ENCODE results near the gene KCP.

Gene KCP

DNA sequence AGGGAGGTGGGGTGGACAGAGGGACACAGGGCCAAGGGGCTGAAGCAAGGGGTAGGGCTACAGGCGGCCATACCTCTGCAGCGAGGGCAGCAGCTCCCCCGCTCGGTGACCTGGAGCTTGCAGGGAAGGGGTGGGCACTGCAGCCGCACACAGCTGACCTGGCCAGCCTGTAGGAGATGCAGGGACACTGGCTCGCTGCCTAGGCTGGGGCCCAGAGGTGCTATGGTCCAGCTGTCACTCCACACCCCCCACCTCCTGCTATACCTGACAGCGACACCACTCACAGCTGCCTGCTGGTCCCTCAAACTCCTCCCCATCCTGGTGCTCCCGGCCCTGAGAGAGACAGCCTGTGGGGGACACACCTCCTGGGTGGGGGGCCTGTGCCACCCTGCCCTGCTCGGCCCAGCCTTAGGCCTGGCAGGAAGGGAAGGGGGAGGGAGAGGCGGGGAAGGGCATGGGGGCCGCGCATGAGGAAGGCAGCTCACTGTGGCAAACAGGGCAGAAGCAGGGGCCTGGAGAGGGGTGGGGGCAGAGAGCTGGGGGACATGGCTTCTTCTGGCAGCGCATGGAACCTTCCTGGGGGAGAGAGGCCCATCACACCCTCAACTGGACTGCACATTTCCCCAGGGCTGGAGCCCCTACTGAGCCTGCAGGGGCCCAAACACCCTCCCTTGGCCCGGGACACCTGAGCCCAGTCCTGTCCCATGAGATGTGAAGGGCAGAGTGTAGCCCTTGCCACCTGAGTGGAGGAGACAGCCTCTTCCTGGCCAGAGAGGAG, 23.9 kb downstream of the KCP start:
- DNase-seq (ENCODE audit: low read depth) = no peak

DNA sequence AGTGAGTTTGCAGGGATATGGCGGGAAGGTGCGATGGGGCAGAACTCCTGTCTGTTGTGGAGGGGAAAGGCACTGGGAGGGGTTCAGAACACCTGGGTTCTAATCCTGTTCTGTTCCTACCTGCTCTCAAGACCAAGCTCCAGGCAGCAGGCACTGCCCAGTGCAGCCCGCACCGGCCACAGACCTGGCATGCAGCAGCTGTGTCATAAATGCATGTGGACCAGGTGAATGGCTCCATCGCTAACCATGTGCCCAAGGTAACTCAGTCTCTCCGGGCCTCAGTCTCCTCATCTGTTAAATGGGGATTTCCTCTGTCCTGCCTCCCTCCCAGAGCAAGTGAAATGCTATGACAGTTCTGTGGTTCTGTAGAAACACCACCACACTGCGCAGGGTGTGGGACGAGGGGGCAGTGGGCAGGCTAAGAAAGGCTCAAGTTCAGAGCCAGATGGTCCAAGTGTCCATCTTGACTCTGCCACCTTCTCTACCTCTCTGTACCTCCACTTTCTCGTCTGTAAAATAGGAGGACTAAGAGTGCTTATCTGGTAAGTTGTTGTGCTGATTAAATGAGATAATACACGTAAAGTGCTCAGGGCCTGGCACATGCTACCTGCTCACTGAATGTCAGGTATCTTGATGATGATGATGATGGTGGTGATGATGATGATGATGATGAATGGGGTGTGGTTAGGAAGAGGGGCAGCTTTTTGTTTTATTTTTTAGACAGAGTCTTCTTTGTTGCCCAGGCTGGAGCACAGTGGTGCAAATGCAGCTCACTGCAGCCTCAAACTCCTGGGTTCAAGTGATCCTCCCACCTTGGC, 24.9 kb downstream of the KCP start:
- no peak for DNase-seq (ENCODE audit: low read depth)

DNA sequence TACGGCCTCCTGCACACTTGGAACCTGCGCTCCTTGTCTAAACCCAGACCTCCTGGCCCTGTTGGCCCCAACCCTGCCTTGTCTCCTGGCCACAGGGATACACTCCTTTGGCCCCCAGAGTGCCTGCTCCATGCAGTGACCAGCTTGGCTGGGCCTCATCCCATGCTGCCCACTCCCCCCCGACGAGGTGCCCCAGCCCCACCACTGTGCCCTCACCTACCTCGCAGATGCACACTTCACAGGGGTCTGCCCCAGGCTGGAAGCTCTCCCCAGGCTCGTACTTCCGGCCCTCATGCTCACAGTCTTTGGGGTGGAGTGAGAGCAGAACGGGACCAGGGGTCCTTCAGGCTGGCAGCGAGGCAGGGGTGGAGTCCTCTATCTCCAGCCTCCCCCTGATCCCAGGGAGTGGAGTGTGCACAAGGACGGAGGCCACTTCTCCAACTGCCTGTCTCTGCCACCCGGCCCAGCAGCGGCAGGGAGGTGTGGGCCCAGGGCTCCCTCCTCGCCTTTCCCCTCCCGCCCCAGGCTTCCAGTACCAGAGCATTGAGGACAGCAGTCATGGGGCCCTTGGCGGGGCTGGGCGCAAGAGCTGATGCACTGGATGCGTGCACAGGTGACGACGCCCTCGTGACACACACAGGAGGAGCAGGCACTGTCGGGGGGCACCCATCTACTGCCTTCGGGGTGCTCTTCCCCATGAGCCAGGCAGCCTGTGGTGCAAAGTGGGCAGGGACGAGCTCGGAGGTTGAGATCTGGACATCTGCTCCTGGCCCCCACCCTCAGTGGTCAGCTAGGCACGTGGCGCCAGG, 25.7 kb downstream of the KCP start:
- no peak for DNase-seq (ENCODE audit: low read depth)

- DNase-seq (ENCODE audit: low read depth) = peak; percentile 78
These were observed 26.7 kb downstream of the KCP start for GRCh38 chr7:128883622-128884448.

- no peak for DNase-seq (ENCODE audit: low read depth)
These were observed 28.4 kb downstream of the KCP start for GRCh38 chr7:128882134-128882533.

DNA sequence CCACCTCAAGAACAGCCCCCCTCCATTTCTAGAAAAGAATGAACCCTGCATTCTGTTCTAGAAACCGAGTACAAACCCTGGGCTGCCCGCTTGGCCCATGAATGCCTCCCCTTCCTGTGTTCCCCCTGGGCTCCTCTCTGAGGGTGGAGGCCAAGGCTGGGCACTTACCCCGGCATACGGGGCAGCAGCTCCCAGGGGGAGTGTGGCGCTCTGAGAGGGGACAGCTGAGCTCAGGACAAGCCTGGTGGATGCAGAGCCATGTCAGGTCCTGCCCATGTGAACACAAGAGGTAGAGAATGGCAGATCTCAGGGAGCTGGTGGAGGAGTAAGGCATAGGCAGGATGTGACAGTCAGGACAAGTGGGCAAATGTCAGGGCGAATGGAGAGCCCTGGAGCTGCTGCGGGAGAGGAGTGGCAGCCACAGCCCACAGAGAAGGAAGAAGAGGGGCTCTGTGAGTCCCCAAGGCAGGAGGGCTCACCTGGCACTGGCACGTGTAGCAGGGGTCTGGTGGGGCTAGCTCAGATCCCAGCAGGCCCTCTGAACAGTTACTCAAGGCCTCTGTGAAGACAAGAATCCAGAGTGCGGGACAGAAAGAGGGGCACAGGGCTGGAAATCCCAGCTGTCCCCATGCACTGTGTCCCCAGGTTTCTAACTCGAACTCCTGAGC, 28.9 kb downstream of the KCP start:
- no peak for DNase-seq (ENCODE audit: low read depth)

- DNase-seq (ENCODE audit: low read depth) = no peak
These were observed 29.6 kb downstream of the KCP start for GRCh38 chr7:128880791-128881457.

- DNase-seq (ENCODE audit: low read depth) = no peak
These were observed 30.4 kb downstream of the KCP start for GRCh38 chr7:128879939-128880746.

DNA sequence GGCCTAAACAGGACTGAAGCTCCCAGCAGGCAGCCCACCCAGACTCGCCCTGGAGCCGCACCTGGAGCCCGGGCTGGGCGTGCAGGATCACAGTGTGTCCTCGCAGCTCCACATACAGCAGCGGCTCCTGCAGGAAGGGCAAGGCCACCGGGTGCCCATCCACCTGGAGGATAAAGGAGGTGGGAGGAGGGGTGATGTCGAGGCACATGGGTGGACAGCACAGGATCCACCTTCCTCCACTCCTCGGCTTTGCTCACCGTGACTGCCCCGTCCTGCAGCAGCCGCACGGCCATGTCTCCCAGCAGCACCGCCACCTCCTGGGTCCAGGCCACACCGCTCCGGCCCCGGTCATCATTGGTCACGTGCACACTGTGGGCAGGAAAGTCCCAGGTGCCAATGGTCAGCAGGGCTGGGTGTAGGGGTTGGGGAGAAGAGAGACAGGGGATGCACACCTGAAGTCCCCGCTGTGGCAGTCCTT, 31.0 kb downstream of the KCP start:
- no peak for DNase-seq (ENCODE audit: low read depth)

DNA sequence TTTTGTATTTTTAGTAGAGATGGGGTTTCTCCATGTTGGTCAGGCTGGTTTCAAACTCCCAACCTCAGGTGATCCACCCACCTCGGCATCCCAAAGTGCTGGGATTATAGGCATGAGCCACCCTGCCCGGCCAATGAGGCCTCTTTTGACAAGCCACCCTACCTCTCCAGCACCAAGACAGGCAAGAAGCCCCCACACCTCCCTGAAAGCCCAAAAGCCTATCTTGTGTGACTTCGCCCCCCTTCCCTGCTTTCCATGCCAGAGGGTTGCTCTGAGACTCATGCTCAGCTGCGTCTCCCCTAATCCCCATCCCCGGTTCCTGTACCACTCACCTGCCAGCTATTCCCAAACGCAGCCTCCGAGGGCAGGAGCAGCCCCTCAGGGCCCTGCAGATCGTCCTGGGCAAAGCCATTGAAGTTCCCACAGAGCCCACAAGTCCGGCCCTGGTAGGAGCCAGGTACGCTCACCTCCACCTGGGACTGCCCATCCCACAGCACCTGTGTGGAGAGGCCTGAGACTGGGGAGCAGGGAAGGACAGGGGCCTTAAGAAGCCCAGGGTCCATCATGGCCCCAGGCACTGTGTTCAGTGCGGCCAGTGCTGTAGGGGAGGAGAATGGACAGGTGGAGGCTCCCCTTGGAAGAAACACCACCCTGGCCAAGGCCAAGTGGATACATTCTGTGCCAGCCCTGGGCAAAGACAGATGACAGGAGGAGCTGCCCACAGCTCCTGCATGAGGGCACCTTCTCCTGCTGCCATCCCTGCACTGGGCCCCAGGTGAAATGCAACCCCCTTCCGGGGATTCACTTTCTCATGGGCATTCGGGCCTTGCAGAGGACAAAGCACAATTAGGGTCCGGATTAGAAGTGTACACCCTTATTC, 32.0 kb downstream of the KCP start:
- DNase-seq (ENCODE audit: low read depth) = no peak

GRCh38 chr7:128877756-128878120, 32.8 kb downstream of the KCP start:
- no peak for DNase-seq (ENCODE audit: low read depth)

GRCh38 chr7:128876978-128877755, 33.3 kb downstream of the KCP start:
- no peak for DNase-seq (ENCODE audit: low read depth)

DNA sequence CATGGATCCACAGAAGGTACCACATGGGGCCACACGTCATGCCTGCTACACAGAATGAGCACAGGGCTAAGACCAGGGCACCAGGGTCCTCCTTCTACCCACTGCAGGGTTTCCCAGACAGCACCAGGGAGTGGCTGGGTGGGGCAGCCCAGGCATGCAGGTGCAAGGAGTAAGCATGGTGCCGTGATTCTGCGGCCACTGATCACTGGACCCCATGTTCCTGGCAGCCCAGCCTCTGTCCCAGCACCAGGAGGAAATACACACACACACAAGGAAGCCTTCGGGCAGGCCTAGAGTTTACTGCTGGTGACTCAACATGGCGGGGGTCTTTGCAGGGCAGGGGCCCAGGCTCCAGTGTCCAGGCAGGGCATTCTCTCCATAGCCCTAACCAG, 33.9 kb downstream of the KCP start:
- no peak for DNase-seq (ENCODE audit: low read depth)

DNA sequence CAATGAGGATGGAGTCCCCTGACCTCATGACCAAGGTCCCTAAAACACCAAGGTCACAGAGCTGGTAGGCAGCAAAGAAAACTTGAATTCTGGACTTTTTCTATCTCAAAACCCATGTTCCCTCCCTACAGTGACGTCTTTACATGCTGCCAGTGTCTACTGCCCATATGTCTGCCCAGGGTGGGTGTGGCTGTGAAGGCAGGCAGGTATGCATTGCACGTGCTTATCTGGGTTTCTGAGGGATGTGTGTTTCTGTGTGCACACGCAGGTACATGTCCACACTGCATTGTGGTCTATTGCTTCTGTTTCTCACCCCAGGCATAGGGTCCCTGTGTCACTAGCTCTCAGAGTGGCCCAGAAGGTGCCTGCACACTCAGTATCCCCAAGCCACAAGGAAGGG, 34.4 kb downstream of the KCP start:
- DNase-seq (ENCODE audit: low read depth) = no peak

DNA sequence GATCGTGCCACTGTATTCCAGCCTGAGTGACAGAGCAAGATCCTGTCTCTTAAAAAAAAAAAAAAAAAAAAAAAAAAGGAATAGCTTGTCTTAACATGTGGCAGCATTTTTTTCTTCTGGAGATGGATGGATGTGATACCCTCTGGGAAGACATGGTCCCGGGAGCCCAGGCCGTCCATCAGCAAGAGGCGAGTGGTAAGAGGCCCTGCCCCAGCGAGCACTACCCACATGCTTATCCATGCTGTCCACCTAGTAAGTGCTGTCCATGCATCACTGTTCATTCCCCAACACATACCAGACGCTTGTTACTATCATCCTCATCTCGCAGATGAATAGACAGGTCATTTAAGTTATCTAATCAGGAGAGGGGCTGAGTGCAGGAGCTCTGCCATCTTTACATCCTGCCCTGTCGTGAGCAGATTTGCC, 35.0 kb downstream of the KCP start:
- no peak for DNase-seq (ENCODE audit: low read depth)

DNA sequence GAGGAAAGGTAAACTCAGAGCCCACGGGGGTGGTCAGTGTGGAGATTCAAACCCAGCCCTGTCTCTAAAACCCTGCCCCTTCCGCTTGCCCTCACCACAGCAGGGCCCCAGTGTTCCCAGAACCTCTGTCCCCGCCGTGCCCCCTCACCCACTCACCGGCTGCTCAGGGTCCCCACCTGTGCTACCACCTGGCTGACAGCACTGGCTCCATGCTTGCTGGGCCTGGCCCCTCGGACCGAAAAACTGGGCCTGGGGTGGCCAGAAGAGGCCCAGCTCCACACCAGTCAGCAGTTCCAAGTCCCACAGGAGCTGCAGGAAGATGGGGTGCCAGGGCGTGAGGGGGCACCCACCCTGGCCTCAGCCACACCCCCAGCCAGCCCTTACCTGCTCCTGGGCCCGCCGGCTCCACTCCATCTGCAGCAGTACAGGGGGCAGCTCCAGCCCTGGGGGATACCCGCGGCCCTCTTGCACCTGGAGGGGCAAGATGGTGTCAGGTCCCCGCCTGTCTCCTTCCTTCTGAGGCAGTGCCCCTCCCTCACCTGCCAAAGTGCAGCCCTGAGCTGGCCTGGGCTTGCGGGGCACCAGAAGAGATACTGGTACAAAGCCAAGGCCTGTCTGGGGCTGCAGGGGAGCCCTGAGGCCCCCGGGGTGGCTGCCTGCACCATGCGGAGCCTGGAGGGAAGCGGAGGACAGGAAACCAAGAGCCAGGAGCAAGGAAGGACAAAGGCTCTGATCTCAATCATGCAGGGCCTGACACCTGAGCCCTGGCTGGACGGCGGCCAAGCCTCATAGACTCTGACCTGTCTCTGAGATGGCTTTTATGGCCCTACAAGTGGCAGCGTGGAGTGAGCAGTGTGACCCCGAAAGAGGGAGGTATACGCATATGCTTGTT, 36.1 kb downstream of the KCP start:
- DNase-seq (ENCODE audit: low read depth) = no peak

DNA sequence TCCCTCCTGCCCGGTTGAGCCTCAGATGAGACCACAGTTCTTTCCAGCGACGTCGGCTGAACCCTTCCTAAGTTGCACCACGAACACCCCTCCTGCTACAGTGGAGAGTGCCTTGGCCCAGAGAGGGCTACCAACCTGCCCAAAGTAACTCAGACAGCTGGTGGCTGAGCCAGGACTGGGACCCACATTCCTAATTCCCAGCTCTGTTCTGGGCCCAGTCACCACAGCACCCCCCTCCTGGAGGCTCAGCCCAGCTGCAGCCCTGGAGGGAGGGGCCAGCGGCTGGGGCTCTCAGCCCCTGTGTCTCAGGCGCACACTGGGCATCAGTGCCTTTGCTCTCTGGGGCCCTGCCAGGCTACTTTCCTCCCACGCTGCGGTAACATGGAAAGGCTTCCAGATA, 37.3 kb downstream of the KCP start:
- no peak for DNase-seq (ENCODE audit: low read depth)
